Astrocyte (in vitro differentiated cells and primary cell): ENCODE measurements around the gene PYGB. TPM values are rescaled to one million over a fixed set of nuclear protein-coding genes. Genes with fewer than 3 reads are reported as not detected.

Experiments
- DNase-seq: peaks from one replicate; pipeline ENCODE4 v3.0.0-alpha.2; 2010; ENCODE audit warnings: low read depth
- FAIRE-seq: peaks from 2 replicates; lab custom pipeline; 2011; peaks lifted over from hg19 to GRCh38; lab: Jason Lieb, UNC
- H2AFZ ChIP-seq: 2 replicates; pipeline ENCODE4 v1.6.0; 2012; ENCODE audit warnings: low read depth, low read length, inconsistent platforms
- H3K27ac ChIP-seq: 2 replicates; pipeline ENCODE4 v1.5.1; 2011; ENCODE audit warnings: low read depth, low read length, inconsistent platforms
- H3K27me3 ChIP-seq: 2 replicates; pipeline ENCODE4 v1.6.0; 2011; ENCODE audit warnings: low read length, inconsistent platforms; ENCODE audit not compliant: insufficient read depth
- H3K36me3 ChIP-seq: 2 replicates; pipeline ENCODE4 v1.5.1; 2011; ENCODE audit warnings: low read length, inconsistent platforms; ENCODE audit not compliant: insufficient read depth
- H3K4me1 ChIP-seq: 2 replicates; pipeline ENCODE4 v1.5.1; 2011; ENCODE audit warnings: low read length, inconsistent platforms; ENCODE audit not compliant: insufficient read depth
- H3K4me2 ChIP-seq: 2 replicates; pipeline ENCODE4 v1.6.0; 2012; ENCODE audit warnings: low read length, inconsistent platforms
- H3K4me3 ChIP-seq: 2 replicates; pipeline ENCODE4 v1.5.1; 2011; ENCODE audit warnings: low read depth, mild to moderate bottlenecking, low read length, inconsistent platforms; ENCODE audit not compliant: insufficient read depth
- H3K79me2 ChIP-seq: 2 replicates; pipeline ENCODE4 v1.6.0; 2012; ENCODE audit warnings: mild to moderate bottlenecking, low read length, inconsistent platforms; ENCODE audit not compliant: insufficient read depth
- H3K9ac ChIP-seq: 2 replicates; pipeline ENCODE4 v1.6.0; 2012; ENCODE audit warnings: mild to moderate bottlenecking, low read length, inconsistent platforms
- H3K9me3 ChIP-seq: 2 replicates; pipeline ENCODE4 v1.5.1; 2012; ENCODE audit warnings: low read depth, mild to moderate bottlenecking, low read length, inconsistent platforms; ENCODE audit not compliant: insufficient read depth
- H4K20me1 ChIP-seq: 2 replicates; pipeline ENCODE4 v1.6.0; 2012; ENCODE audit warnings: low read length, inconsistent platforms; ENCODE audit not compliant: insufficient read depth
- H3K27ac Mint-ChIP-seq: one replicate; pipeline ENCODE4 v1.8.0; 2021; ENCODE audit warnings: mild to moderate bottlenecking, mixed read lengths; ENCODE audit not compliant: unreplicated experiment
- H3K27me3 Mint-ChIP-seq: one replicate; pipeline ENCODE4 v1.8.0; 2021; ENCODE audit warnings: low read depth, mixed read lengths; ENCODE audit not compliant: unreplicated experiment
- H3K36me3 Mint-ChIP-seq: one replicate; pipeline ENCODE4 v1.8.0; 2021; ENCODE audit warnings: low read depth, mixed read lengths; ENCODE audit not compliant: unreplicated experiment
- H3K4me1 Mint-ChIP-seq: one replicate; pipeline ENCODE4 v1.8.0; 2021; ENCODE audit warnings: low read depth, mixed read lengths; ENCODE audit not compliant: unreplicated experiment
- H3K4me3 Mint-ChIP-seq: one replicate; pipeline ENCODE4 v1.8.0; 2021; ENCODE audit warnings: mild to moderate bottlenecking, moderate library complexity, mixed read lengths; ENCODE audit not compliant: unreplicated experiment
- H3K9me3 Mint-ChIP-seq: one replicate; pipeline ENCODE4 v1.8.0; 2021; ENCODE audit warnings: mild to moderate bottlenecking, mixed read lengths; ENCODE audit not compliant: unreplicated experiment
- CTCF ChIP-seq: IDR thresholded peaks from 2 replicates; pipeline ENCODE4 v1.5.1; 2011; ENCODE audit warnings: low read depth, mild to moderate bottlenecking, inconsistent platforms, low read length, moderate library complexity; ENCODE audit not compliant: insufficient read depth
- EZH2 ChIP-seq: IDR thresholded peaks from 2 replicates; pipeline ENCODE4 v1.6.1; 2012; ENCODE audit warnings: mild to moderate bottlenecking, low read length, inconsistent platforms; ENCODE audit not compliant: insufficient read depth
- total RNA-seq: library from RNA; stranded (reverse); gene quantifications from 2 replicates; pipeline ENCODE4 v1.2.1, GENCODE V29; 2021

Gene PYGB
- total RNA-seq, 1 donor from 2014 or later, result 206 TPM

GRCh38 chr20:25293507-25293906, 45.6 kb downstream of the PYGB start:
- H3K27me3 ChIP-seq, result no peaks in the 10 kb centered on the region
- no peak overlapping the region for H3K4me3 ChIP-seq
- H2AFZ ChIP-seq, result no peak overlapping the region
- no peak for FAIRE-seq
- H3K4me2 ChIP-seq, result no peak overlapping the region
- Mint-ChIP-seq H3K27ac (peak overlapping the region; percentile 42), H3K4me1 (peaks cover 6% of the 10 kb centered on the region), H3K36me3 (peaks cover 18% of the 10 kb centered on the region), H3K9me3 (no peaks in the 10 kb centered on the region), H3K27me3 (no peaks in the 10 kb centered on the region), H3K4me3 (no peak overlapping the region)
- TF ChIP-seq CTCF (no peak), EZH2 (no peak)
- H3K79me2 ChIP-seq, result peaks cover 6% of the 10 kb centered on the region
- H3K4me1 ChIP-seq, result peaks cover 4% of the 10 kb centered on the region
- no peak overlapping the region for H3K9ac ChIP-seq
- H3K27ac ChIP-seq, result no peak overlapping the region
- DNase-seq, result no peak
- peaks cover 23% of the 10 kb centered on the region for H3K36me3 ChIP-seq
- H4K20me1 ChIP-seq, result peaks cover 33% of the 10 kb centered on the region
- H3K9me3 ChIP-seq, result no peaks in the 10 kb centered on the region

- no peak overlapping the region for H2AFZ ChIP-seq
These were observed 46.1 kb downstream of the PYGB start for GRCh38 chr20:25293910-25294458.

More at GRCh38 chr20:25293910-25294458, 46.1 kb downstream of the PYGB start:
- H3K9me3 ChIP-seq, result no peaks in the 10 kb centered on the region
- DNase-seq, result no peak
- peaks cover 38% of the 10 kb centered on the region for H4K20me1 ChIP-seq
- no peak overlapping the region for H3K9ac ChIP-seq
- Mint-ChIP-seq H3K36me3 (peaks cover 17% of the 10 kb centered on the region), H3K9me3 (no peaks in the 10 kb centered on the region), H3K4me3 (no peak overlapping the region), H3K27me3 (no peaks in the 10 kb centered on the region), H3K4me1 (peaks cover 6% of the 10 kb centered on the region), H3K27ac (peak overlapping the region; percentile 42)
- no peak overlapping the region for H3K27ac ChIP-seq
- H3K79me2 ChIP-seq, result peaks cover 6% of the 10 kb centered on the region
- no peak overlapping the region for H3K4me3 ChIP-seq
- peaks cover 4% of the 10 kb centered on the region for H3K4me1 ChIP-seq
- peaks cover 22% of the 10 kb centered on the region for H3K36me3 ChIP-seq
- no peak for FAIRE-seq
- no peaks in the 10 kb centered on the region for H3K27me3 ChIP-seq
- no peak for TF ChIP-seq CTCF
- TF ChIP-seq EZH2, result no peak
- H3K4me2 ChIP-seq, result no peak overlapping the region
